Measurements from ENCODE around the gene SLC9B1.

The SLC9B1 gene, protein sequence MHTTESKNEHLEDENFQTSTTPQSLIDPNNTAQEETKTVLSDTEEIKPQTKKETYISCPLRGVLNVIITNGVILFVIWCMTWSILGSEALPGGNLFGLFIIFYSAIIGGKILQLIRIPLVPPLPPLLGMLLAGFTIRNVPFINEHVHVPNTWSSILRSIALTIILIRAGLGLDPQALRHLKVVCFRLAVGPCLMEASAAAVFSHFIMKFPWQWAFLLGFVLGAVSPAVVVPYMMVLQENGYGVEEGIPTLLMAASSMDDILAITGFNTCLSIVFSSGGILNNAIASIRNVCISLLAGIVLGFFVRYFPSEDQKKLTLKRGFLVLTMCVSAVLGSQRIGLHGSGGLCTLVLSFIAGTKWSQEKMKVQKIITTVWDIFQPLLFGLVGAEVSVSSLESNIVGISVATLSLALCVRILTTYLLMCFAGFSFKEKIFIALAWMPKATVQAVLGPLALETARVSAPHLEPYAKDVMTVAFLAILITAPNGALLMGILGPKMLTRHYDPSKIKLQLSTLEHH

DNA sequence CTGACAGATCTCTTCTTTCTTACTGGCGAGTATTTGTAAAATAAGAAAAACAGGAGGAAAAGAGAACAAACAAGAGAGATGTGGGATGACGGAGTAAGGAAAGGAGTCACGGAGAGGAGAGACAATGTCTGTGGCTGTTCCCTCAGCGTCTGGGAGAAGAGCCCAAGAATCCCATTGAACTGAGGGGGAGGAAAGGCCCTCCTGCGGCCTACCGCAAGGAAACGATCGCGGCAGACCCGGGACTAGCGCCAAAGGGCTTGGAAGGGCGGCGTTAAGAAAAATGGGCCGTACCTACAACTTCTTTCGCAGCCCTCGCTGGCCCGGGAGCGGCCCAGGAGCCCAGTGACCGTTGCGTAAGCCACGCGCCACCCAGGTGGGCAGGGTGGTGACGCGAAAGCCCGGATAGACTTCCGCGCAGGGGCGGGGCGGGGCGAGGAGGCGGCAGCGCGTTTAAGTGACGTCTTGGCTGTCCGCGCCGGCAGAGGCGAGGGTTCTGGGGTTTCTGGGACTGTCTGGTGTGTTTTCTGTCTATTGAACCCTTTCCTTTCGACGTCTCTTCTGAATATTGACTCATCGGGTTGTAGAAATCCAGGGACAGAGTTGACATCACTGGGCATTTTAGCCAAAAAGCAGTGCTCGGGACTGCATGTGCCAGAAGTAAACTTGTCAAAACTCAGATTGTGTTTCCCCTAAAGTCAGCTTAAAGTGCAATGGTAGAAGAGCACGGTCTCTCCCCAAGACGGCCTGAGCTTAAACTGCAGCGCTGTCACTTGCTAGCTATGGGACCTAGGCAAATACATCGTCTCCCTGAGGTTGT lies at the start of gene SLC9B1:
SLC9B1 (minus strand) TSS at position 398 of the 817 bp plus-strand sequence. CDS start 27,994 bp downstream, outside the sequence.
- TF ChIP-seq EZH2 (IDR thresholded peaks at IDR 0.05; ENCODE audit: borderline replicate concordance, low read length), result no peak
- TF ChIP-seq, protein P1, sequence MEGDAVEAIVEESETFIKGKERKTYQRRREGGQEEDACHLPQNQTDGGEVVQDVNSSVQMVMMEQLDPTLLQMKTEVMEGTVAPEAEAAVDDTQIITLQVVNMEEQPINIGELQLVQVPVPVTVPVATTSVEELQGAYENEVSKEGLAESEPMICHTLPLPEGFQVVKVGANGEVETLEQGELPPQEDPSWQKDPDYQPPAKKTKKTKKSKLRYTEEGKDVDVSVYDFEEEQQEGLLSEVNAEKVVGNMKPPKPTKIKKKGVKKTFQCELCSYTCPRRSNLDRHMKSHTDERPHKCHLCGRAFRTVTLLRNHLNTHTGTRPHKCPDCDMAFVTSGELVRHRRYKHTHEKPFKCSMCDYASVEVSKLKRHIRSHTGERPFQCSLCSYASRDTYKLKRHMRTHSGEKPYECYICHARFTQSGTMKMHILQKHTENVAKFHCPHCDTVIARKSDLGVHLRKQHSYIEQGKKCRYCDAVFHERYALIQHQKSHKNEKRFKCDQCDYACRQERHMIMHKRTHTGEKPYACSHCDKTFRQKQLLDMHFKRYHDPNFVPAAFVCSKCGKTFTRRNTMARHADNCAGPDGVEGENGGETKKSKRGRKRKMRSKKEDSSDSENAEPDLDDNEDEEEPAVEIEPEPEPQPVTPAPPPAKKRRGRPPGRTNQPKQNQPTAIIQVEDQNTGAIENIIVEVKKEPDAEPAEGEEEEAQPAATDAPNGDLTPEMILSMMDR (IDR thresholded peaks at IDR 0.05; ENCODE audit: low read length), result no peak
- H3F3A ChIP-seq (ENCODE audit: insufficient read depth, low read length), result no peaks in the 10 kb centered on the region
- no peaks in the 10 kb centered on the region for H3K9me2 ChIP-seq (ENCODE audit: low read depth, low read length)
- no peaks in the 10 kb centered on the region for H4K20me1 ChIP-seq (ENCODE audit: insufficient read depth, low read length)
- peak within 1 kb of the TSS; percentile 64 for H2AFZ ChIP-seq (ENCODE audit: low read length)
- no peaks in the 10 kb centered on the region for H3K27me3 ChIP-seq (ENCODE audit: insufficient read depth, low read length)
- H3K4me3 ChIP-seq (ENCODE audit: low read depth, low read length, poor library complexity, severe bottlenecking), result peak within 1 kb of the TSS; percentile 70
- H3K4me1 ChIP-seq (ENCODE audit: insufficient read depth, low read length, severe bottlenecking), result peaks cover 19% of the 10 kb centered on the region
- peak within 1 kb of the TSS; percentile 86 for H3K4me2 ChIP-seq (ENCODE audit: low read length)
- peaks cover under 1% of the 10 kb centered on the region; the same call in 1 of the 2 replicates for H3K36me3 ChIP-seq (ENCODE audit: insufficient read depth, low read length)
- no peaks in the 10 kb centered on the region for H3K9me3 ChIP-seq (ENCODE audit: low read length)
- H3K79me2 ChIP-seq (ENCODE audit: insufficient read depth, low read length), result no peaks in the 10 kb centered on the region
- H3K9ac ChIP-seq (ENCODE audit: low read length), result peak within 1 kb of the TSS; percentile 74
- peak within 1 kb of the TSS; percentile 54 for H3K27ac ChIP-seq (ENCODE audit: low read depth, low read length, poor library complexity, severe bottlenecking)

DNA sequence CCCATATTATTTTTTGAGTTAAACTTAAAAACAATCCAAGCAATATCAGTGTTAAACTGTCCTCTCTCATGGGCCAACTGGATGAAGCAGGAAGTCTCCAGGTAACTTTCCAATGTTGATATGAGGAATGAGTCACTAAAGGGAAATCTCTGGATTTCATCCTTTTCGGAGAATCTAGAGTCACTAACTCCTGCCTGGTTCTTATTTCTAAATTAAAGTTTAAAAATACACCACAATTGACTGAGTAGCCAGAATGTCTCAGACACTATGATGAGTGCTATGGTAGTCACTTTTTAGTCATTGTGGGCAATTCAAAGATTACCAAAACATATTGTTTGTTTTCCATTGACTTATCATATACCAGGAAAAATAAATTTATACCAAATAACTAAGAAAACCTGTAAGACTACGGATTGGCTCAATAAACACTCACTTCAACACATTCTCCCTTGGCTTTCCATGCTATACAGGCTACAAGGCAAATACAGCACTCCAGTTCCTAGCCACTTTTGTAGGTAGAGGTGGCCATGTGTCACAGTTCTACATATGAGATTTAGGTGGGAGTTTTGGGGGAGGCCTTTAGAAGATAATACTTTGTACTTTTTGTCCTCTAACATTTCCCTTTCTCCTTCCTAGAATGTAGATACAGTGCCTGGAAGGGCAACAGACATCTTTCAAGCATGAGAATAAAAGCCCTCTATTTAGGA lies 48.5 kb upstream of the SLC9B1 start:
- peaks cover 44% of the 10 kb centered on the region for H3K79me2 ChIP-seq (ENCODE audit: insufficient read depth, low read length)
- no peak overlapping the region for H3K9ac ChIP-seq (ENCODE audit: low read length)
- H3K4me2 ChIP-seq (ENCODE audit: low read length), result no peak overlapping the region
- no peaks in the 10 kb centered on the region for H3K9me3 ChIP-seq (ENCODE audit: low read length)
- H3K9me2 ChIP-seq (ENCODE audit: low read depth, low read length), result no peaks in the 10 kb centered on the region
- peaks cover 70% of the 10 kb centered on the region for H3K36me3 ChIP-seq (ENCODE audit: insufficient read depth, low read length)
- H3F3A ChIP-seq (ENCODE audit: insufficient read depth, low read length), result no peaks in the 10 kb centered on the region
- no peak overlapping the region for H3K4me3 ChIP-seq (ENCODE audit: low read depth, low read length, poor library complexity, severe bottlenecking)
- TF ChIP-seq, protein P1 (IDR thresholded peaks at IDR 0.05; ENCODE audit: low read length), result no peak
- TF ChIP-seq EZH2 (IDR thresholded peaks at IDR 0.05; ENCODE audit: borderline replicate concordance, low read length), result no peak
- no peaks in the 10 kb centered on the region for H4K20me1 ChIP-seq (ENCODE audit: insufficient read depth, low read length)
- H3K4me1 ChIP-seq (ENCODE audit: insufficient read depth, low read length, severe bottlenecking), result peaks cover 15% of the 10 kb centered on the region
- no peak overlapping the region for H2AFZ ChIP-seq (ENCODE audit: low read length)
- no peaks in the 10 kb centered on the region for H3K27me3 ChIP-seq (ENCODE audit: insufficient read depth, low read length)
- no peak overlapping the region for H3K27ac ChIP-seq (ENCODE audit: low read depth, low read length, poor library complexity, severe bottlenecking)

DNA sequence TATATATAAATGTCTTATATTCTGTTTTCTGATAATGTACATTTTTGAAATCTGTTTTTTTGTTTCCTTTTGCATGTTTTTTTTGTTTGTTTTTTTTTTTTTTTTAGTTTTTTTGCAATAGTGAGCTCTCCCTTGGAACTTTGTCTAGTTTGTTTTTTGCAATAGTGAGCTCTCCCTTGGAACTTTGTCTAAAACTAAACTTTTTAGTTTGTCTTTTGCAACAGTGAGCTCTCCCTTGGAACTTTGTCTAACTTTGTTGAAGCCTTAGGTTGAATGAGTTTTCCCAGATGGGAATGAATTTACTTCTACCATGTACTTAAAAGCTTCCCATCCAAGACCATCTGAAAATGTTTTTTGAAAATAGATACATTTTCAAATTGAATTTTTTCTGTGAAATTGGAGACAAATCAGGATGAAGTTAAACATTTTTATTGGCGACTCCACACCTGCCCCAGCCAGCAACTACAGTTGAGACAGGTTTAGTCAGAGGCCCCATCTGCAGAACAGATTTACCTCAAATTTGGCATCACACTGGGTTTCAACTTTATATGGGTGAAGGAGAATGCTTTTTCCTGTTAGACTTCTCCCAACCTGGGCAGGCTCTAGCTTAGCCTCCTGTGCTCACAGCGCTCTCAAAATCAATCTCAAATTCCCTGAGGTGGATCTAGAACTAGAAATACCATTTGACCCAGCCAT lies 41.1 kb upstream of the SLC9B1 start:
- H3K4me2 ChIP-seq (ENCODE audit: low read length), result no peak overlapping the region
- no peaks in the 10 kb centered on the region for H4K20me1 ChIP-seq (ENCODE audit: insufficient read depth, low read length)
- no peak overlapping the region for H3K9ac ChIP-seq (ENCODE audit: low read length)
- H3F3A ChIP-seq (ENCODE audit: insufficient read depth, low read length), result no peaks in the 10 kb centered on the region
- H3K36me3 ChIP-seq (ENCODE audit: insufficient read depth, low read length), result peaks cover 54% of the 10 kb centered on the region
- no peak overlapping the region for H3K4me3 ChIP-seq (ENCODE audit: low read depth, low read length, poor library complexity, severe bottlenecking)
- H3K4me1 ChIP-seq (ENCODE audit: insufficient read depth, low read length, severe bottlenecking), result no peaks in the 10 kb centered on the region
- H3K9me2 ChIP-seq (ENCODE audit: low read depth, low read length), result no peaks in the 10 kb centered on the region
- no peak for TF ChIP-seq EZH2 (IDR thresholded peaks at IDR 0.05; ENCODE audit: borderline replicate concordance, low read length)
- TF ChIP-seq, protein P1 (IDR thresholded peaks at IDR 0.05; ENCODE audit: low read length), result no peak
- no peak overlapping the region for H3K27ac ChIP-seq (ENCODE audit: low read depth, low read length, poor library complexity, severe bottlenecking)
- H3K27me3 ChIP-seq (ENCODE audit: insufficient read depth, low read length), result no peaks in the 10 kb centered on the region
- H3K9me3 ChIP-seq (ENCODE audit: low read length), result no peaks in the 10 kb centered on the region
- no peaks in the 10 kb centered on the region for H3K79me2 ChIP-seq (ENCODE audit: insufficient read depth, low read length)
- H2AFZ ChIP-seq (ENCODE audit: low read length), result no peak overlapping the region

Measured in OCI-LY1 (cell line).